GM21423 (cell line): ENCODE data around the gene CCDC88C.
"Not testable (repeated sequence)": the region's sequence is repeated elsewhere in the genome, so short reads cannot be mapped to it uniquely, and the experiment has no call there.

ENCODE experiments used
- ATAC-seq: cut with Tn5 transposase; IDR thresholded peaks from one replicate; pipeline ENCODE4 v1.9.1; 2021; ENCODE audit warnings: mild to moderate bottlenecking, moderate library complexity; ENCODE audit not compliant: unreplicated experiment

CCDC88C gene

GRCh38 chr14:91416744-91417119 lies 888 bp downstream of the CCDC88C start:
- no peak for ATAC-seq

- peak; percentile 58 for ATAC-seq
Measured at GRCh38 chr14:91415794-91416743, 1.6 kb downstream of the CCDC88C start.

- no peak for ATAC-seq
Measured at GRCh38 chr14:91414475-91414833, 3.2 kb downstream of the CCDC88C start.

GRCh38 chr14:91413547-91414474 lies 3.8 kb downstream of the CCDC88C start:
- no peak for ATAC-seq

- no peak for ATAC-seq
Measured at GRCh38 chr14:91412939-91413338, 4.7 kb downstream of the CCDC88C start.

GRCh38 chr14:91410771-91411536 lies 6.7 kb downstream of the CCDC88C start:
- no peak for ATAC-seq

- ATAC-seq: no peak
Measured at GRCh38 chr14:91409928-91410718, 7.5 kb downstream of the CCDC88C start.

GRCh38 chr14:91409240-91409639 lies 8.4 kb downstream of the CCDC88C start:
- not testable (repeated sequence) for ATAC-seq

- ATAC-seq: no peak
Measured at GRCh38 chr14:91406982-91407381, 10.6 kb downstream of the CCDC88C start.

- no peak for ATAC-seq
Measured at GRCh38 chr14:91406451-91406850, 11.2 kb downstream of the CCDC88C start.

GRCh38 chr14:91405724-91406435 lies 11.7 kb downstream of the CCDC88C start:
- no peak for ATAC-seq

GRCh38 chr14:91405241-91405721 lies 12.3 kb downstream of the CCDC88C start:
- ATAC-seq: no peak

GRCh38 chr14:91402771-91403600 lies 14.6 kb downstream of the CCDC88C start:
- no peak for ATAC-seq

GRCh38 chr14:91402348-91402747 lies 15.3 kb downstream of the CCDC88C start:
- no peak for ATAC-seq

GRCh38 chr14:91401751-91402150 lies 15.9 kb downstream of the CCDC88C start:
- no peak for ATAC-seq

GRCh38 chr14:91400696-91401095 lies 16.9 kb downstream of the CCDC88C start:
- ATAC-seq: no peak

- ATAC-seq: peak; percentile 45
Measured at GRCh38 chr14:91399868-91400640, 17.6 kb downstream of the CCDC88C start.

GRCh38 chr14:91398707-91399106 lies 18.9 kb downstream of the CCDC88C start:
- ATAC-seq: no peak
